Erythroblast (primary cell): ENCODE data around the gene HNF4A.

Experiments
- GATA1 ChIP-seq: IDR thresholded peaks from 2 replicates; pipeline ENCODE4 v1.6.1; 2011; ENCODE audit warnings: low read depth, mild to moderate bottlenecking, control low read depth, low read length, moderate library complexity
- POLR2A ChIP-seq: IDR thresholded peaks from 2 replicates; pipeline ENCODE4 v1.6.1; 2011; ENCODE audit warnings: mild to moderate bottlenecking, low read length

- TF ChIP-seq POLR2A: no peak
- TF ChIP-seq GATA1: no peak
Measured at GRCh38 chr20:44445742-44446710, 90.5 kb downstream of the HNF4A start.
